Measurements from ENCODE around the gene TTI1. TPM values are rescaled to one million over a fixed set of nuclear protein-coding genes. Genes with fewer than 3 reads are reported as not detected.

The TTI1 gene
- total RNA-seq, 1 donor from 2014 or later = 52.1 TPM

- H3K4me2 ChIP-seq = no peak overlapping the region
- no peak overlapping the region for H2AFZ ChIP-seq (replicated peaks)
- no peak for DNase-seq (ENCODE audit: low spot score)
- no peak overlapping the region for H3K4me3 ChIP-seq
- no peak overlapping the region for H3K4me3 Mint-ChIP-seq
- H3K79me2 ChIP-seq (ENCODE audit: low read depth) = peaks cover 100% of the 10 kb centered on the region
- H3K27ac Mint-ChIP-seq = no peak overlapping the region
- no peak overlapping the region for H3K27ac ChIP-seq
- H4K20me1 ChIP-seq (ENCODE audit: low read depth) = peaks cover 20% of the 10 kb centered on the region
- peaks cover 20% of the 10 kb centered on the region for H3K9me3 Mint-ChIP-seq
- H3K4me1 ChIP-seq = no peaks in the 10 kb centered on the region
- H3K36me3 Mint-ChIP-seq = peaks cover 42% of the 10 kb centered on the region
- no peak overlapping the region for H3K9ac ChIP-seq
- no peak for TF ChIP-seq CTCF (IDR thresholded peaks at IDR 0.05)
- H3K4me1 Mint-ChIP-seq = no peaks in the 10 kb centered on the region
- no peaks in the 10 kb centered on the region for H3K27me3 ChIP-seq
- peaks cover 18% of the 10 kb centered on the region for H3K9me3 ChIP-seq (ENCODE audit: low read depth)
- no peaks in the 10 kb centered on the region for H3F3A ChIP-seq (ENCODE audit: low read depth)
- no peaks in the 10 kb centered on the region for H3K27me3 Mint-ChIP-seq (ENCODE audit: insufficient read depth, low read depth)
- peaks cover 31% of the 10 kb centered on the region for H3K36me3 ChIP-seq
These were observed 12.0 kb downstream of the TTI1 start for GRCh38 chr20:38021087-38021772.

GRCh38 chr20:38018385-38018784 is 14.9 kb downstream of the TTI1 start:
- H3K79me2 ChIP-seq (ENCODE audit: low read depth) = peaks cover 86% of the 10 kb centered on the region
- peaks cover 57% of the 10 kb centered on the region for H3K36me3 Mint-ChIP-seq

GRCh38 chr20:38017959-38018358 is 15.3 kb downstream of the TTI1 start:
- H3K9ac ChIP-seq = no peak overlapping the region
- no peak overlapping the region for H3K4me3 Mint-ChIP-seq
- H3K27ac ChIP-seq = no peak overlapping the region
- no peaks in the 10 kb centered on the region for H3K4me1 Mint-ChIP-seq
- peaks cover 18% of the 10 kb centered on the region for H3K9me3 ChIP-seq (ENCODE audit: low read depth)
- H3K9me3 Mint-ChIP-seq = peaks cover 20% of the 10 kb centered on the region
- H3K27me3 Mint-ChIP-seq (ENCODE audit: insufficient read depth, low read depth) = no peaks in the 10 kb centered on the region
- H4K20me1 ChIP-seq (ENCODE audit: low read depth) = peaks cover 34% of the 10 kb centered on the region
- no peaks in the 10 kb centered on the region for H3F3A ChIP-seq (ENCODE audit: low read depth)
- H3K27me3 ChIP-seq = no peaks in the 10 kb centered on the region
- TF ChIP-seq EZH2phosphoT487 (IDR thresholded peaks at IDR 0.05) = no peak
- TF ChIP-seq CTCF (IDR thresholded peaks at IDR 0.05) = no peak
- no peak for TF ChIP-seq EZH2 (IDR thresholded peaks at IDR 0.05)
- no peaks in the 10 kb centered on the region for H3K4me1 ChIP-seq
- no peak for DNase-seq (ENCODE audit: low spot score)
- H2AFZ ChIP-seq (replicated peaks) = no peak overlapping the region
- no peak overlapping the region for H3K4me3 ChIP-seq
- H3K4me2 ChIP-seq = no peak overlapping the region
- no peak overlapping the region for H3K27ac Mint-ChIP-seq
- H3K36me3 Mint-ChIP-seq = peaks cover 61% of the 10 kb centered on the region
- H3K79me2 ChIP-seq (ENCODE audit: low read depth) = peaks cover 83% of the 10 kb centered on the region
- peaks cover 31% of the 10 kb centered on the region for H3K36me3 ChIP-seq

More at GRCh38 chr20:38018385-38018784, 14.9 kb downstream of the TTI1 start:
- Histone ChIP-seq H2AFZ (replicated peaks) (no peak overlapping the region), H3K4me1 (no peaks in the 10 kb centered on the region), H3K9ac (no peak overlapping the region), H4K20me1 (ENCODE audit: low read depth) (peaks cover 34% of the 10 kb centered on the region), H3K36me3 (peaks cover 31% of the 10 kb centered on the region), H3K9me3 (ENCODE audit: low read depth) (peaks cover 18% of the 10 kb centered on the region), H3K27me3 (no peaks in the 10 kb centered on the region), H3K4me2 (no peak overlapping the region), H3K4me3 (no peak overlapping the region), H3F3A (ENCODE audit: low read depth) (no peaks in the 10 kb centered on the region), H3K27ac (no peak overlapping the region)
- H3K27me3 Mint-ChIP-seq (ENCODE audit: insufficient read depth, low read depth) = no peaks in the 10 kb centered on the region
- H3K27ac Mint-ChIP-seq = no peak overlapping the region
- H3K9me3 Mint-ChIP-seq = peaks cover 20% of the 10 kb centered on the region
- H3K4me1 Mint-ChIP-seq = no peaks in the 10 kb centered on the region
- H3K4me3 Mint-ChIP-seq = no peak overlapping the region
- TF ChIP-seq EZH2phosphoT487 (IDR thresholded peaks at IDR 0.05) (no peak), EZH2 (IDR thresholded peaks at IDR 0.05) (no peak), CTCF (IDR thresholded peaks at IDR 0.05) (no peak)
- DNase-seq (ENCODE audit: low spot score) = no peak

Data from neural progenitor cell (in vitro differentiated cells).